SU-DHL-6 (cell line): ENCODE data around the gene SPA17.

Experiments used
- CTCF ChIP-seq: fragments of 200-600 bp; sonication (generic); IDR thresholded peaks from one replicate; pipeline ENCODE4 v1.5.1; 2017; ENCODE audit warnings: antibody characterized with exemption, mild to moderate bottlenecking, low read length, moderate library complexity; ENCODE audit not compliant: insufficient read depth, poor library complexity, severe bottlenecking
- EZH2phosphoT487 ChIP-seq: fragments of 200-600 bp; sonication (generic), shearing (Covaris generic); conservative IDR thresholded peaks from 2 replicates; pipeline ENCODE4 v1.6.1; 2018; ENCODE audit warnings: mild to moderate bottlenecking, antibody characterized with exemption, low read length, moderate library complexity, mixed read lengths

GRCh38 chr11:124644426-124645280 is 29.1 kb upstream of the SPA17 start:
- TF ChIP-seq CTCF (peak; percentile 65), EZH2phosphoT487 (no peak)
